ENCODE measurements around the gene ADM2. TPM values are rescaled to one million over a fixed set of nuclear protein-coding genes. Genes with fewer than 3 reads are reported as not detected.

Gene ADM2
- total RNA-seq, 6 experiments from 2014 or later, result 0.91 to 3.4 (median 1.2) TPM

- no peak overlapping the region for H3K4me3 Mint-ChIP-seq
- no peak for TF ChIP-seq CTCF (IDR thresholded peaks at IDR 0.05)
- H3K27ac Mint-ChIP-seq, result no peak overlapping the region
- no peaks in the 10 kb centered on the region for H3K4me1 Mint-ChIP-seq (ENCODE audit: low read depth)
- peaks cover 9% of the 10 kb centered on the region; the same call in 1 of the 2 replicates for H3K36me3 Mint-ChIP-seq (ENCODE audit: low read depth)
- H3K9me3 Mint-ChIP-seq, result no peaks in the 10 kb centered on the region
- no peaks in the 10 kb centered on the region for H3K27me3 Mint-ChIP-seq (ENCODE audit: insufficient read depth)
- no peak for DNase-seq
These were observed 19.8 kb upstream of the ADM2 start for GRCh38 chr22:50461536-50461935.

- Mint-ChIP-seq H3K36me3 (ENCODE audit: low read depth) (peaks cover 13% of the 10 kb centered on the region; the same call in 1 of the 2 replicates), H3K9me3 (no peaks in the 10 kb centered on the region), H3K4me1 (ENCODE audit: low read depth) (no peaks in the 10 kb centered on the region), H3K27ac (no peak overlapping the region), H3K4me3 (no peak overlapping the region), H3K27me3 (ENCODE audit: insufficient read depth) (no peaks in the 10 kb centered on the region)
- no peak for TF ChIP-seq CTCF (IDR thresholded peaks at IDR 0.05)
- DNase-seq, result no peak
These were observed 19.3 kb upstream of the ADM2 start for GRCh38 chr22:50461979-50462540.

GRCh38 chr22:50463188-50463900 is 18.0 kb upstream of the ADM2 start:
- DNase-seq, result no peak
- no peaks in the 10 kb centered on the region for H3K4me1 Mint-ChIP-seq (ENCODE audit: low read depth)
- peaks cover 8% of the 10 kb centered on the region; the same call in 1 of the 2 replicates for H3K36me3 Mint-ChIP-seq (ENCODE audit: low read depth)
- H3K27ac Mint-ChIP-seq, result no peak overlapping the region
- H3K27me3 Mint-ChIP-seq (ENCODE audit: insufficient read depth), result no peaks in the 10 kb centered on the region
- H3K9me3 Mint-ChIP-seq, result no peaks in the 10 kb centered on the region
- TF ChIP-seq CTCF (IDR thresholded peaks at IDR 0.05), result no peak
- H3K4me3 Mint-ChIP-seq, result no peak overlapping the region

GRCh38 chr22:50464451-50464850 is 16.9 kb upstream of the ADM2 start:
- no peak overlapping the region for H3K27ac Mint-ChIP-seq
- TF ChIP-seq CTCF (IDR thresholded peaks at IDR 0.05), result no peak
- H3K9me3 Mint-ChIP-seq, result no peaks in the 10 kb centered on the region
- DNase-seq, result no peak
- no peaks in the 10 kb centered on the region for H3K4me1 Mint-ChIP-seq (ENCODE audit: low read depth)
- H3K27me3 Mint-ChIP-seq (ENCODE audit: insufficient read depth), result no peaks in the 10 kb centered on the region
- peaks cover 8% of the 10 kb centered on the region; the same call in 1 of the 2 replicates for H3K36me3 Mint-ChIP-seq (ENCODE audit: low read depth)
- H3K4me3 Mint-ChIP-seq, result no peak overlapping the region

- Mint-ChIP-seq H3K9me3 (no peaks in the 10 kb centered on the region), H3K27ac (no peak overlapping the region), H3K27me3 (ENCODE audit: insufficient read depth) (no peaks in the 10 kb centered on the region), H3K4me3 (no peak overlapping the region), H3K4me1 (ENCODE audit: low read depth) (peaks cover 3% of the 10 kb centered on the region), H3K36me3 (ENCODE audit: low read depth) (peaks cover 8% of the 10 kb centered on the region; the same call in 1 of the 2 replicates)
- TF ChIP-seq CTCF (IDR thresholded peaks at IDR 0.05), result no peak
- DNase-seq, result no peak
These were observed 16.0 kb upstream of the ADM2 start for GRCh38 chr22:50465066-50465930.
